Endometrial microvascular endothelial cells (primary cell): ENCODE data around the gene PDIA5. TPM values are rescaled to one million over a fixed set of nuclear protein-coding genes. Genes with fewer than 3 reads are reported as not detected.

Experiments
- in situ Hi-C: cut with HindIII; loops from 2 replicates; pipeline ENCODE4 v1.10.0; 2017; ENCODE audit warnings: low sequenced_read_pairs, low pct_unique_long_range_greater_than_20kb; ENCODE audit errors: inconsistent ontology term
- total RNA-seq: library from RNA; depleted of rRNA; stranded (reverse); fragments of >200 nt; gene quantifications from one replicate; pipeline ENCODE4 v1.2.3, GENCODE V29; 2015; ENCODE audit errors: inconsistent ontology term

Gene PDIA5
- total RNA-seq, 1 donor from 2014 or later, result 66.1 TPM

DNA sequence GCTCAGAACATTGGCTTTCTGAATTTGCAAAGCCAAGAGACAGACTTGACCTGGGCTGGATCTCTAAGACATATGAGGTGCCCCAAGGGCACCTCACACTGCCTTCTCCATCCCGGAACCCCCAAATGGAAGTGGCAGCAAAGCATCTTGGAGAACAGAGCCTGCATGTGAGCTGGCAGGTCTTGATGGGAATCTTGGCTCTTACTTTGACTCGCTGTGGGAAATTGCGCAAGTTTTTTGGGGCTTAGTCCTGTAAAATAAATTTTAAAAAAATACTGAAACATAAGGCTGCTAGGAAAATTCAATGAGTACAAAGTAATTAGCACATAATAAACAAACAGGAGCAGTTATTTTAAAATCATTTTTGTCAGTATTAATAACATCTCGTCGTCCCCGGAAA lies 121.2 kb downstream of the PDIA5 start:
- in situ Hi-C loops, result no loop called here

DNA sequence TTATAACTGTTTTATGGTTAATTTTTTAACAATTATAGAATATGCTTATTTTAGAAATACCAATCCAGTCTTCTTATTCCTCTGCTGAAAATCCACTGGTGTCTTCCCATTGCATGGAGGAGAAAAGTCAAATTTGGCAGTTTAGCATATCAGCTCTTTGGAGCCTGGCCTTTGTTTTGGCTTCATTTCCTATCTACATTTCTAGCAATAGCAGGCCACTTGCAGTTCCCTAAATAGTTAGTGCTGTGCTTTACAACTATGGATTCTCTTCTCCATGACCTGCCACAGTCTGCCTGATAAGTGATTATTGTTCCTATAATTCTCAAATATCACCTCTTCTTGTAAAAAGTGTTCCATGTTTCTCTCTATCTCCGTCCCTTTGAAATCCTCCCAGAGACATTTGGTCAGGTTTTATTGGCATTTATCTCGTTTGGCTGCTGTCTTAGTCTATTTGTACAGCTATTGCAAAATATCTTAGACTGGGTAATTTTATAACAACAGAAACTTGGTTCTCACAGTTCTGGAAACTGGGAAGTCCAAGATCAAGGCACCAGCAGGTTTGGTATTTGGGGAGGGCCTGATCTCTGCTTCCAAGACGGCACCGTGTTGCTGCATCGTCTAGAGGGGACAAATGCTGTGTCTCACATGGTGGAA lies 126.8 kb downstream of the PDIA5 start:
- in situ Hi-C loops, result no loop called here

DNA sequence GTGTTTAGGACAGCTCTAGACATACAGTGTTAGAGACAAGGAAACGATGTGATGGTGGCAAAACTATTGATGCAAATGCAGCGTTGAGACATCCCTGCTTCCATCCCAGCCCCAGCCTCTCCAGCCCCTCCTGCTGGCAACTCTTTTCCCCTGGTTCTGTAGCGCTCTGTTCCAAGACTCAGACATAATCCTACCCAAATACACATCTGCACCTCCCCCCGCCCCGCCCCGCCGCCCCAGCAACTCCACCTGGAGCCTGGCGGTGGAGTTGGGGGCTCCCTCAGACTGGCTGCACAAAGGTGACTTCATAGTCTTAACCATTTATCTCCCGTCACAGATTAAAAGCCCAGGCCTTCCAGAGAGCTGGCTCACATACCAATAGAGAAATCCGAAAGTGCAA lies 127.7 kb downstream of the PDIA5 start:
- in situ Hi-C loops, result no loop called here

DNA sequence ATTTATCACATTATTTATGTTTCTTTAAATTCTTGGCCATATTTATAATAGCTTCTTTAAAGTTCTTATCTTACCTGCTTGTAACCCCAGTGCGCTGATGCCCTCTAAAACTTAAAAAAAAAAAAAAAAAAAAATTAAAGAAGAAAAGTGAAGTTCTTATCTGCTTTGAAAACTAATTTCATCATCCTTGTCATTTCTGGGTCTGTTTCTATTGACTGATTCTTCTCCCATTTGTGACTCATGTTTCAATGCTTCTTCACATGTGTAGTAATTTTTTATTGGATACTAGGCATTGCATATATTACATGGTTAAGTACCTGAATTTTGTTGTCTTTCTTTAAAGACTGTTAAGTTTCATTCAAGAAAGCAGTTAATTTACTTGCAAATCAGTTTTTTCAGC lies 131.5 kb downstream of the PDIA5 start:
- in situ Hi-C loops, result no loop called here

DNA sequence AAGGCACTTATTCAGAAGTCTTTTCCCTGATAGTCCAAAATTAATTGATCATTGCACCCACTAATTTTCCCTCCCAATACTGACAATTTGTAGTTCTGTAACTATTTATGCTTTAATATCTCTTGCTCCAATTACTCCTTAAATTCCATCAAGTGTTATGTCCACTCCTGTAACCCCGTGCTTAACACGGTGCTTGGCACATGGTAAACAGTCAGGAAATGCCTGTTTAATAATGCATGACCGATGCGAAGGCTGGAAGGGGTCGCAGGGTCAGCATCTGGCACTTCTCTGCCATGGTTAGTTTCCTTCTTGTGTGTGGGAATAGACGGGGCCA lies 134.4 kb downstream of the PDIA5 start:
- in situ Hi-C loops, result no loop called here

- in situ Hi-C loops, result no loop called here
Measured at GRCh38 chr3:123201557-123202427, 135.0 kb downstream of the PDIA5 start, which contains the start of gene SEC22A. Gene SEC22A (plus strand): TSS chr3:123201943. CDS start chr3:123209218, 7,275 bp downstream.

GRCh38 chr3:123202451-123202850 lies 135.6 kb downstream of the PDIA5 start:
- in situ Hi-C loops, result no loop called here

Other genes with a start within 250 kb of the PDIA5 start
- gene SEMA5B, start 39.3 kb upstream of the PDIA5 start, total RNA-seq, result not detected
- 52.3 TPM for gene SEC22A, start 134.9 kb downstream of the PDIA5 start, total RNA-seq